IMR-90 (cell line): ENCODE results near the gene SPATA2L. TPM values are rescaled to one million over a fixed set of nuclear protein-coding genes. Genes with fewer than 3 reads are reported as not detected.

ENCODE experiments used
- ATAC-seq: fragments of 200-7000 bp; cut with Tn5 transposase; 2 replicates; pipeline ENCODE4 v1.9.1; 2020; ENCODE audit warnings: low read depth, mild to moderate bottlenecking, moderate library complexity
- BruUV-seq: library from RNA; stranded (reverse); fragments of 400-500 nt; replicated peaks from 2 replicates; lab custom pipeline; 2021; lab: Mats Ljungman, UMichigan
- CTCF ChIA-PET: fragments of 300-600 bp; formaldehyde crosslinking; extraction: SDS; loops from one replicate; lab custom pipeline; 2021; ENCODE audit warnings: antibody characterized with exemption; lab: Yijun Ruan, JAX
- POLR2A ChIA-PET: fragments of 300-600 bp; sonication (Branson Sonifier 250); formaldehyde crosslinking; loops from one replicate; lab custom pipeline; 2022; ENCODE audit warnings: antibody characterized with exemption; ENCODE audit not compliant: unreplicated experiment; lab: Charles Lee
- DNase-seq: peaks from one replicate; pipeline ENCODE4 v3.0.0; 2013
- H2AFZ ChIP-seq: replicated peaks from 2 replicates; pipeline ENCODE3; 2013; ENCODE audit warnings: low read length, mild to moderate bottlenecking; ENCODE audit not compliant: poor library complexity
- H2AK5ac ChIP-seq: 2 replicates; pipeline ENCODE4 v1.6.1; 2013; ENCODE audit warnings: low read depth, low read length, inconsistent platforms
- H2AK9ac ChIP-seq: replicated peaks from 2 replicates; pipeline ENCODE3; 2013; ENCODE audit warnings: mild to moderate bottlenecking, low read depth, low read length, moderate library complexity; ENCODE audit not compliant: poor library complexity
- H2BK120ac ChIP-seq: 2 replicates; pipeline ENCODE4 v1.6.1; 2013; ENCODE audit warnings: low read depth, low read length, inconsistent platforms
- H2BK15ac ChIP-seq: 3 replicates; pipeline ENCODE4 v1.6.1; 2013; ENCODE audit warnings: low read depth, low read length, inconsistent platforms
- H2BK20ac ChIP-seq: 2 replicates; pipeline ENCODE4 v1.6.1; 2013; ENCODE audit warnings: low read depth, mild to moderate bottlenecking, inconsistent platforms, low read length, moderate library complexity
- H2BK5ac ChIP-seq: 2 replicates; pipeline ENCODE4 v1.6.1; 2013; ENCODE audit warnings: mild to moderate bottlenecking, low read depth, low read length, inconsistent platforms; ENCODE audit not compliant: poor library complexity, severe bottlenecking
- H3K14ac ChIP-seq: replicated peaks from 2 replicates; pipeline ENCODE4 v1.6.1; 2013; ENCODE audit warnings: low read depth, low read length, inconsistent platforms
- H3K18ac ChIP-seq: 2 replicates; pipeline ENCODE4 v1.6.1; 2013; ENCODE audit warnings: low read depth, low read length, control low read depth
- H3K23ac ChIP-seq: 2 replicates; pipeline ENCODE4 v1.6.1; 2013; ENCODE audit warnings: low read depth, low read length, inconsistent platforms
- H3K27ac ChIP-seq: 2 replicates; pipeline ENCODE4 v1.5.1; 2013; ENCODE audit warnings: mild to moderate bottlenecking, control low read depth, low read length; ENCODE audit not compliant: insufficient read depth
- H3K27me3 ChIP-seq: 2 replicates; pipeline ENCODE4 v1.6.1; 2013; ENCODE audit warnings: low read length; ENCODE audit not compliant: control insufficient read depth, insufficient read depth
- H3K36me3 ChIP-seq: 2 replicates; pipeline ENCODE4 v1.6.1; 2013; ENCODE audit warnings: low read length, mixed read lengths; ENCODE audit not compliant: control insufficient read depth, insufficient read depth
- H3K4ac ChIP-seq: 2 replicates; pipeline ENCODE4 v1.6.1; 2013; ENCODE audit warnings: low read depth, low read length, inconsistent platforms
- H3K4me1 ChIP-seq: 2 replicates; pipeline ENCODE4 v1.6.1; 2013; ENCODE audit warnings: low read length, mixed read lengths; ENCODE audit not compliant: control insufficient read depth, insufficient read depth
- H3K4me2 ChIP-seq: 2 replicates; pipeline ENCODE4 v1.6.1; 2013; ENCODE audit warnings: low read depth, mild to moderate bottlenecking, control low read depth, low read length, moderate library complexity
- H3K4me3 ChIP-seq: 2 replicates; pipeline ENCODE4 v1.5.1; 2013; ENCODE audit warnings: low read depth, mild to moderate bottlenecking, control low read depth, low read length, moderate library complexity; ENCODE audit not compliant: insufficient read depth
- H3K56ac ChIP-seq: 2 replicates; pipeline ENCODE4 v1.6.1; 2013; ENCODE audit warnings: low read length, inconsistent platforms; ENCODE audit not compliant: insufficient read depth; ENCODE audit errors: extremely low read depth
- H3K79me1 ChIP-seq, 2 experiments: 2 replicates each; pipeline ENCODE4 v1.6.1; 2013; ENCODE audit warnings: low read length in 2 of 2, inconsistent platforms in 1 of 2, low read depth in 1 of 2
- H3K9ac ChIP-seq: 2 replicates; pipeline ENCODE4 v1.6.1; 2013; ENCODE audit warnings: low read depth, low read length, control low read depth
- H3K9me1 ChIP-seq: 2 replicates; pipeline ENCODE4 v1.6.1; 2013; ENCODE audit warnings: low read length, inconsistent platforms; ENCODE audit not compliant: insufficient read depth
- H3K9me3 ChIP-seq: 2 replicates; pipeline ENCODE4 v1.6.1; 2013; ENCODE audit warnings: low read length; ENCODE audit not compliant: control insufficient read depth, insufficient read depth
- H4K20me1 ChIP-seq: 2 replicates; pipeline ENCODE4 v1.6.1; 2013; ENCODE audit warnings: low read length, inconsistent platforms; ENCODE audit not compliant: insufficient read depth
- H4K5ac ChIP-seq: 2 replicates; pipeline ENCODE4 v1.6.1; 2013; ENCODE audit warnings: mild to moderate bottlenecking, low read depth, low read length, control low read depth
- H4K8ac ChIP-seq, 2 experiments: 2 replicates each; pipeline ENCODE4 v1.6.1; 2013; ENCODE audit warnings: low read depth in 2 of 2, low read length in 2 of 2, control low read depth in 1 of 2, inconsistent platforms in 1 of 2
- H4K91ac ChIP-seq: 2 replicates; pipeline ENCODE4 v1.6.1; 2013; ENCODE audit warnings: low read depth, low read length, inconsistent platforms; ENCODE audit not compliant: insufficient read depth
- BHLHE40 ChIP-seq: fragments of 150-350 bp; IDR thresholded peaks from 2 replicates; pipeline ENCODE4 v1.6.1; 2016; ENCODE audit warnings: mild to moderate bottlenecking, low read depth, low read length
- CEBPB ChIP-seq: IDR thresholded peaks from 2 replicates; pipeline ENCODE4 v1.6.1; 2012; ENCODE audit warnings: low read depth, low read length, improper control_type of control experiment
- CHD1 ChIP-seq: IDR thresholded peaks from 2 replicates; pipeline ENCODE4 v1.6.1; 2012; ENCODE audit warnings: low read depth, low read length, improper control_type of control experiment
- ELK1 ChIP-seq: fragments of 150-350 bp; IDR thresholded peaks from 2 replicates; pipeline ENCODE4 v1.6.1; 2016; ENCODE audit warnings: low read depth, mild to moderate bottlenecking, low read length, moderate library complexity, borderline replicate concordance
- FOS ChIP-seq: fragments of 150-350 bp; IDR thresholded peaks from 2 replicates; pipeline ENCODE4 v1.6.1; 2016; ENCODE audit warnings: low read depth, low read length
- MAFK ChIP-seq: IDR thresholded peaks from 2 replicates; pipeline ENCODE4 v1.6.1; 2012; ENCODE audit warnings: low read depth, low read length, improper control_type of control experiment
- MAZ ChIP-seq: IDR thresholded peaks from 2 replicates; pipeline ENCODE4 v1.6.1; 2012; ENCODE audit warnings: low read depth, mild to moderate bottlenecking, low read length, improper control_type of control experiment, moderate library complexity, borderline replicate concordance
- MXI1 ChIP-seq: IDR thresholded peaks from 2 replicates; pipeline ENCODE4 v1.6.1; 2012; ENCODE audit warnings: low read depth, mild to moderate bottlenecking, low read length, moderate library complexity, borderline replicate concordance
- NFE2L2 ChIP-seq: fragments of 150-350 bp; IDR thresholded peaks from 2 replicates; pipeline ENCODE4 v1.6.1; 2016; ENCODE audit warnings: low read depth, mild to moderate bottlenecking, low read length
- POLR2A ChIP-seq: IDR thresholded peaks from 2 replicates; pipeline ENCODE4 v1.6.1; 2012; ENCODE audit warnings: mild to moderate bottlenecking, low read depth, low read length
- RAD21 ChIP-seq: IDR thresholded peaks from 2 replicates; pipeline ENCODE4 v1.6.1; 2012; ENCODE audit warnings: low read length, improper control_type of control experiment
- RCOR1 ChIP-seq: IDR thresholded peaks from 2 replicates; pipeline ENCODE4 v1.6.1; 2012; ENCODE audit warnings: mild to moderate bottlenecking, low read length, improper control_type of control experiment; ENCODE audit not compliant: insufficient replicate concordance
- RFX5 ChIP-seq: IDR thresholded peaks from 2 replicates; pipeline ENCODE4 v1.8.0; 2012; ENCODE audit warnings: low read depth, mild to moderate bottlenecking, low read length, moderate library complexity
- SMC3 ChIP-seq: fragments of 150-350 bp; IDR thresholded peaks from 2 replicates; pipeline ENCODE4 v1.6.1; 2016; ENCODE audit warnings: low read depth, mild to moderate bottlenecking, antibody characterized with exemption, low read length, moderate library complexity
- USF2 ChIP-seq: fragments of 150-350 bp; IDR thresholded peaks from 2 replicates; pipeline ENCODE4 v1.6.1; 2017; ENCODE audit warnings: mild to moderate bottlenecking, antibody characterized with exemption, low read length, low read depth
- WGBS, 2 experiments: methylation state at CpG; one replicate each; pipeline versions ENCODE4 v1.1.5 to v1.1.7; 2013; ENCODE audit warnings: missing lambda C conversion rate in 2 of 2; ENCODE audit not compliant: insufficient read length in 1 of 2; ENCODE audit errors: extremely low coverage in 2 of 2; 5-methylcytosine and 5-hydroxymethylcytosine counted together
- dilution Hi-C: fragments of 300-500 bp; cut with HindIII; formaldehyde crosslinking; loops from one replicate; pipeline ENCODE4 v1.14.3; 2018; ENCODE audit warnings: low sequenced_read_pairs; ENCODE audit not compliant: unreplicated experiment
- in situ Hi-C: fragments of 300-500 bp; cut with MboI; formaldehyde crosslinking; loops from 3 replicates; pipeline ENCODE4 v1.14.3; 2019; ENCODE audit warnings: low sequenced_read_pairs, inconsistent platforms, mixed read lengths
- intact Hi-C: fragments of 100-400 bp; cut with micrococcal nuclease; formaldehyde crosslinking; loops from 2 replicates; pipeline ENCODE4 v1.10.0; 2022
- polyA plus RNA-seq, 3 experiments: library from polyadenylated mRNA; depleted of rRNA; stranded (reverse); fragments of >200 nt; gene quantifications; 2 replicates each; pipeline ENCODE4 v1.2.3, GENCODE V29; 2012; ENCODE audit warnings: low replicate concordance in 1 of 3
- total RNA-seq: library from RNA; depleted of rRNA; stranded (reverse); fragments of >200 nt; gene quantifications from 2 replicates; pipeline ENCODE4 v1.2.3, GENCODE V29; 2012
- TF ChIP-seq, protein P1 (sequence below): conservative IDR thresholded peaks from 2 replicates; pipeline ENCODE4 v1.5.1; 2012; ENCODE audit warnings: mild to moderate bottlenecking, low read depth, low read length, improper control_type of control experiment

The SPATA2L gene
- total and polyA plus RNA-seq, 2 of the 4 experiments (the other 2 are of a cell fraction) = 4.8 to 6.9 TPM

GRCh38 chr16:89689142-89689541, 12.4 kb downstream of the SPATA2L start:
- peaks cover 35% of the 10 kb centered on the region for H3K36me3 ChIP-seq
- POLR2A ChIA-PET = no interaction called here
- H3K23ac ChIP-seq = no peak overlapping the region
- no peak overlapping the region for H2BK5ac ChIP-seq
- H3K56ac ChIP-seq = no peak overlapping the region
- H2BK20ac ChIP-seq = no peak overlapping the region
- no peak overlapping the region for H3K4me3 ChIP-seq
- H3K14ac ChIP-seq = no peak overlapping the region
- no peak overlapping the region for H3K4me2 ChIP-seq
- peaks cover 3% of the 10 kb centered on the region for H3K4me1 ChIP-seq
- H4K8ac ChIP-seq = no peak overlapping the region
- dilution Hi-C loops (no loop called here), intact Hi-C loops (no loop called here), in situ Hi-C loops (no loop called here)
- H3K9me1 ChIP-seq = peaks cover 6% of the 10 kb centered on the region; the same call in 1 of the 2 replicates
- H3K79me1 ChIP-seq = peaks cover 28 to 36% of the 10 kb centered on the region in 2 experiments
- WGBS, 2 experiments = 97% methylated on average over 10 of the region's 13 CpGs; no CpG with 5 or more reads in 1 of the 2 experiments
- H3K27ac ChIP-seq = no peak overlapping the region
- H3K9me3 ChIP-seq = peaks cover 3% of the 10 kb centered on the region; the same call in 1 of the 2 replicates
- H2AK5ac ChIP-seq = no peak overlapping the region
- H3K4ac ChIP-seq = no peak overlapping the region
- no peak overlapping the region for H2BK15ac ChIP-seq
- no peak for TF ChIP-seq BHLHE40
- no peak for TF ChIP-seq MXI1
- no peak for TF ChIP-seq ELK1
- no peak for TF ChIP-seq MAZ
- TF ChIP-seq, protein P1, sequence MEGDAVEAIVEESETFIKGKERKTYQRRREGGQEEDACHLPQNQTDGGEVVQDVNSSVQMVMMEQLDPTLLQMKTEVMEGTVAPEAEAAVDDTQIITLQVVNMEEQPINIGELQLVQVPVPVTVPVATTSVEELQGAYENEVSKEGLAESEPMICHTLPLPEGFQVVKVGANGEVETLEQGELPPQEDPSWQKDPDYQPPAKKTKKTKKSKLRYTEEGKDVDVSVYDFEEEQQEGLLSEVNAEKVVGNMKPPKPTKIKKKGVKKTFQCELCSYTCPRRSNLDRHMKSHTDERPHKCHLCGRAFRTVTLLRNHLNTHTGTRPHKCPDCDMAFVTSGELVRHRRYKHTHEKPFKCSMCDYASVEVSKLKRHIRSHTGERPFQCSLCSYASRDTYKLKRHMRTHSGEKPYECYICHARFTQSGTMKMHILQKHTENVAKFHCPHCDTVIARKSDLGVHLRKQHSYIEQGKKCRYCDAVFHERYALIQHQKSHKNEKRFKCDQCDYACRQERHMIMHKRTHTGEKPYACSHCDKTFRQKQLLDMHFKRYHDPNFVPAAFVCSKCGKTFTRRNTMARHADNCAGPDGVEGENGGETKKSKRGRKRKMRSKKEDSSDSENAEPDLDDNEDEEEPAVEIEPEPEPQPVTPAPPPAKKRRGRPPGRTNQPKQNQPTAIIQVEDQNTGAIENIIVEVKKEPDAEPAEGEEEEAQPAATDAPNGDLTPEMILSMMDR = no peak
- no peak for TF ChIP-seq MAFK
- TF ChIP-seq FOS = no peak
- TF ChIP-seq RFX5 = no peak
- TF ChIP-seq CHD1 = no peak
- TF ChIP-seq NFE2L2 = no peak
- no peak for TF ChIP-seq USF2
- no peak for TF ChIP-seq POLR2A
- no peak for TF ChIP-seq CEBPB
- no peak for TF ChIP-seq RAD21
- TF ChIP-seq SMC3 = no peak
- TF ChIP-seq RCOR1 = no peak
- H3K27me3 ChIP-seq = no peaks in the 10 kb centered on the region
- no peak overlapping the region for H4K91ac ChIP-seq
- ATAC-seq = no peak
- no peak overlapping the region for H2AK9ac ChIP-seq
- no peak overlapping the region for H3K18ac ChIP-seq
- CTCF ChIA-PET = interaction anchor here (1.5 kb wide), 1 partner anchor 11 kb away, joined by 4 read pairs; no protein-coding TSS in a partner anchor
- H2AFZ ChIP-seq = no peak overlapping the region
- H4K20me1 ChIP-seq = peaks cover 4% of the 10 kb centered on the region
- H2BK120ac ChIP-seq = no peak overlapping the region
- H3K9ac ChIP-seq = no peak overlapping the region
- DNase-seq = no peak
- BruUV-seq = no TSS peak
- no peak overlapping the region for H4K5ac ChIP-seq
